HEK293T (cell line): ENCODE measurements around the gene CRIP1.

Experiments
- BHLHE40 ChIP-seq: fragments of 450-650 bp; IDR thresholded peaks from 2 replicates; pipeline ENCODE4 v1.6.1; 2016; ENCODE audit warnings: mild to moderate bottlenecking, moderate library complexity, borderline replicate concordance
- ELF4 ChIP-seq: fragments of 450-650 bp; IDR thresholded peaks from 2 replicates; pipeline ENCODE4 v1.6.1; 2017; ENCODE audit warnings: antibody characterized with exemption
- FOXA1 ChIP-seq: fragments of 450-650 bp; IDR thresholded peaks from 2 replicates; pipeline ENCODE4 v1.6.1; 2016; ENCODE audit warnings: mild to moderate bottlenecking
- FOXM1 ChIP-seq: fragments of 450-650 bp; IDR thresholded peaks from 2 replicates; pipeline ENCODE4 v1.6.1; 2017; ENCODE audit warnings: mild to moderate bottlenecking, borderline replicate concordance
- HDGF ChIP-seq: fragments of 450-650 bp; IDR thresholded peaks from 2 replicates; pipeline ENCODE4 v1.6.1; 2017; ENCODE audit warnings: antibody characterized with exemption, borderline replicate concordance
- NFRKB ChIP-seq: fragments of 450-650 bp; IDR thresholded peaks from 2 replicates; pipeline ENCODE4 v1.6.1; 2016; ENCODE audit warnings: mild to moderate bottlenecking, moderate library complexity
- SP1 ChIP-seq: fragments of 450-650 bp; IDR thresholded peaks from 2 replicates; pipeline ENCODE4 v1.6.1; 2017
- SUZ12 ChIP-seq: fragments of 450-650 bp; IDR thresholded peaks from 2 replicates; pipeline ENCODE4 v1.6.1; 2016; ENCODE audit warnings: mild to moderate bottlenecking
- TARDBP ChIP-seq: fragments of 450-650 bp; IDR thresholded peaks from 2 replicates; pipeline ENCODE4 v1.6.1; 2016
- ZNF384 ChIP-seq: fragments of 450-650 bp; IDR thresholded peaks from 2 replicates; pipeline ENCODE4 v1.6.1; 2016
- TF ChIP-seq, protein P1 (sequence below): fragments of 450-650 bp; IDR thresholded peaks from 2 replicates; pipeline ENCODE4 v1.6.1; 2016

DNA sequence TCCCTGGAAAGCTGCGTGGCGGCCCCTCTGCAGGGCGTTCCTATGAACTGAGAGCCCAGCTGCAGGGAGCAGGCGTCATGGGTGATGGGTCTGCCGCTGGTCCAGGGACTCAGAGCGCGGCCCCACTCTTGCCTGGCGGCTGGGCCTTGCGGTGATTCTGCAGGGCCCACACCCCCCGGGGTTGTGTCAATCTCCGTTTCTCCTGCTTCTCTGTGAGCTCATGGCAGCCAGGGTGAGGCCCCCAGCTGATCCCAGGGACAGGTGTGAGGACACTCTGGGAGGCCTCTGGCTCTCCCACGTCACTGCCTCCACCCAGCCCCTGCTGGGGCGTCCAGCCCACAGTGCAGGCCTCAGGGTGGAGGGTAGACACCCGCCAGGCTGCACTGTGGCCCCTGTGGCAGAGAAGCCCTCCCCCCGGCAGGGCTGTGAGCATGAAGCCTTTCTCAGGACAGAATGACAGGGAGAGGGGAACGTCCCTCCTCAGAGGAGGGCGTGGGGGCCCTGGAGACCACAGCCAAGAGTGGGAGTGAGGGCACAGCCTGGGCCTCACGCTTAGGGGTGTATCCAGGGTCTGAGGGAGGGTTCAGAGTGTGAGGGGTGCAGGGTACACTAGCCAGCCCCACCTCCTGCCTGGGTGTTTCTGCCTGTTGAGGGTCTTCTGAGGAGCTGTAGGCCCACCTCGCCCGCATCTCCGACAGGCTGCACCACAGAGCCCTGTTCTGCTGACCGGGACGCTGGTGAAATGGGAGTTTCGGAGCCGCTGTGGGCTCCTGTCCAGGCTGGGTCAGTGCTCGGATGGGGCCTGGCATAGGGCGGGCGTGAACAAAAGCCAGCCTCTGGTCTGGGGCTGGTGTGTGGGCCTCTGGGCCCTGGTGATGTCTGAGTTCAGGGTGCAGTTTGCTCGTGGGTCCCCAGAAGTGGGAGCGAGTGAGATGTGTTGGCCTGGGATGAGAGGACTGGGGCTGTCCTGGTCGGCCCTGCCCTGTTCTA, 38.7 kb upstream of the CRIP1 start:
- no peak for TF ChIP-seq HDGF
- TF ChIP-seq, protein P1, sequence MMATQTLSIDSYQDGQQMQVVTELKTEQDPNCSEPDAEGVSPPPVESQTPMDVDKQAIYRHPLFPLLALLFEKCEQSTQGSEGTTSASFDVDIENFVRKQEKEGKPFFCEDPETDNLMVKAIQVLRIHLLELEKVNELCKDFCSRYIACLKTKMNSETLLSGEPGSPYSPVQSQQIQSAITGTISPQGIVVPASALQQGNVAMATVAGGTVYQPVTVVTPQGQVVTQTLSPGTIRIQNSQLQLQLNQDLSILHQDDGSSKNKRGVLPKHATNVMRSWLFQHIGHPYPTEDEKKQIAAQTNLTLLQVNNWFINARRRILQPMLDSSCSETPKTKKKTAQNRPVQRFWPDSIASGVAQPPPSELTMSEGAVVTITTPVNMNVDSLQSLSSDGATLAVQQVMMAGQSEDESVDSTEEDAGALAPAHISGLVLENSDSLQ = no peak
- TF ChIP-seq ELF4 = no peak
- TF ChIP-seq TARDBP = no peak
- no peak for TF ChIP-seq NFRKB
- no peak for TF ChIP-seq ZNF384
- no peak for TF ChIP-seq FOXA1
- no peak for TF ChIP-seq SUZ12
- TF ChIP-seq BHLHE40 = no peak
- TF ChIP-seq SP1 = no peak
- no peak for TF ChIP-seq FOXM1
